Mesothelial cell of epicardium (in vitro differentiated cells): ENCODE measurements around the gene BICRA. TPM values are rescaled to one million over a fixed set of nuclear protein-coding genes. Genes with fewer than 3 reads are reported as not detected.

Experiments used
- DNase-seq, 2 experiments: peaks; one replicate each; pipeline ENCODE4 v3.0.0; 2021; ENCODE audit warnings: low spot score in 2 of 2; ENCODE audit not compliant: unreplicated experiment in 2 of 2
- H3K27ac Mint-ChIP-seq: 2 replicates; pipeline ENCODE4 v1.8.0; 2021; ENCODE audit warnings: mixed read lengths
- H3K27me3 Mint-ChIP-seq: 2 replicates; pipeline ENCODE4 v1.8.0; 2021; ENCODE audit warnings: low read depth, mixed read lengths
- H3K36me3 Mint-ChIP-seq: 2 replicates; pipeline ENCODE4 v1.8.0; 2021; ENCODE audit warnings: mixed read lengths
- H3K4me1 Mint-ChIP-seq: 2 replicates; pipeline ENCODE4 v1.8.0; 2021; ENCODE audit warnings: mixed read lengths
- H3K4me3 Mint-ChIP-seq: 2 replicates; pipeline ENCODE4 v1.8.0; 2021; ENCODE audit warnings: mild to moderate bottlenecking, moderate library complexity, mixed read lengths
- H3K9me3 Mint-ChIP-seq: 2 replicates; pipeline ENCODE4 v1.8.0; 2021; ENCODE audit warnings: mixed read lengths
- total RNA-seq: library from RNA; stranded (reverse); gene quantifications from 3 replicates; pipeline ENCODE4 v1.2.1, GENCODE V29; 2021
- TF ChIP-seq, protein P1 (sequence below): fragments of 200-600 bp; sonication (generic); IDR thresholded peaks from one replicate; pipeline ENCODE4 v1.5.0; 2021; ENCODE audit warnings: antibody characterized with exemption; ENCODE audit not compliant: unreplicated experiment

Gene BICRA
- total RNA-seq, 1 donor from 2014 or later, result 36.9 TPM

- H3K4me1 Mint-ChIP-seq, result peaks cover 2% of the 10 kb centered on the region
- no peaks in the 10 kb centered on the region for H3K27me3 Mint-ChIP-seq
Observed at GRCh38 chr19:47752440-47753211, 143.7 kb downstream of the BICRA start.

More at GRCh38 chr19:47752440-47753211, 143.7 kb downstream of the BICRA start:
- Mint-ChIP-seq H3K36me3 (peaks cover 30% of the 10 kb centered on the region), H3K9me3 (no peaks in the 10 kb centered on the region), H3K27ac (no peak overlapping the region), H3K4me3 (no peak overlapping the region)
- no peak for DNase-seq
- TF ChIP-seq, protein P1, sequence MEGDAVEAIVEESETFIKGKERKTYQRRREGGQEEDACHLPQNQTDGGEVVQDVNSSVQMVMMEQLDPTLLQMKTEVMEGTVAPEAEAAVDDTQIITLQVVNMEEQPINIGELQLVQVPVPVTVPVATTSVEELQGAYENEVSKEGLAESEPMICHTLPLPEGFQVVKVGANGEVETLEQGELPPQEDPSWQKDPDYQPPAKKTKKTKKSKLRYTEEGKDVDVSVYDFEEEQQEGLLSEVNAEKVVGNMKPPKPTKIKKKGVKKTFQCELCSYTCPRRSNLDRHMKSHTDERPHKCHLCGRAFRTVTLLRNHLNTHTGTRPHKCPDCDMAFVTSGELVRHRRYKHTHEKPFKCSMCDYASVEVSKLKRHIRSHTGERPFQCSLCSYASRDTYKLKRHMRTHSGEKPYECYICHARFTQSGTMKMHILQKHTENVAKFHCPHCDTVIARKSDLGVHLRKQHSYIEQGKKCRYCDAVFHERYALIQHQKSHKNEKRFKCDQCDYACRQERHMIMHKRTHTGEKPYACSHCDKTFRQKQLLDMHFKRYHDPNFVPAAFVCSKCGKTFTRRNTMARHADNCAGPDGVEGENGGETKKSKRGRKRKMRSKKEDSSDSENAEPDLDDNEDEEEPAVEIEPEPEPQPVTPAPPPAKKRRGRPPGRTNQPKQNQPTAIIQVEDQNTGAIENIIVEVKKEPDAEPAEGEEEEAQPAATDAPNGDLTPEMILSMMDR, result no peak

Other genes starting within 250 kb of the BICRA start
- gene MEIS3, start 189.6 kb upstream of the BICRA start, total RNA-seq, result 268 to 277 TPM (median 273 TPM) in 3 replicates
- 2.2 to 3.7 TPM (median 2.5 TPM) in 3 replicates for gene SLC8A2, start 137.2 kb upstream of the BICRA start, total RNA-seq
- gene KPTN, start 124.9 kb upstream of the BICRA start, total RNA-seq, result 18.4 to 20.4 TPM (median 20.1 TPM) in 3 replicates
- gene NAPA, start 94.1 kb upstream of the BICRA start, total RNA-seq, result 53.6 to 56.4 TPM (median 54.7 TPM) in 3 replicates
- gene ZNF541, start 36.0 kb upstream of the BICRA start, total RNA-seq, result 0.13 to 0.81 TPM (median 0.18 TPM) in 3 replicates
- 38.7 to 39.2 TPM (median 38.8 TPM) in 3 replicates for gene EHD2, start 104.3 kb downstream of the BICRA start, total RNA-seq
- 290 to 313 TPM (median 310 TPM) in 3 replicates for gene NOP53, start 136.4 kb downstream of the BICRA start, total RNA-seq
- 113 to 127 TPM (median 117 TPM) in 3 replicates for gene SELENOW, start 169.6 kb downstream of the BICRA start, total RNA-seq
- not detected in 3 replicates for gene TPRX1, start 195.4 kb downstream of the BICRA start, total RNA-seq
- gene CRX, start 212.8 kb downstream of the BICRA start, total RNA-seq, result not detected in 3 replicates